A673 (cell line): ENCODE measurements around the gene FAM181B. TPM values are rescaled to one million over a fixed set of nuclear protein-coding genes. Genes with fewer than 3 reads are reported as not detected.

Source experiments
- BruUV-seq: library from RNA; stranded (reverse); fragments of 400-500 nt; replicated peaks from 2 replicates; lab custom pipeline; 2021; lab: Mats Ljungman, UMichigan
- CTCF ChIA-PET: fragments of 300-600 bp; sonication (Branson Sonifier 250); formaldehyde crosslinking; loops from one replicate; lab custom pipeline; 2022; ENCODE audit warnings: antibody characterized with exemption; lab: Charles Lee
- POLR2A ChIA-PET: fragments of 300-600 bp; sonication (Branson Sonifier 250); formaldehyde crosslinking; loops from one replicate; lab custom pipeline; 2022; ENCODE audit warnings: antibody characterized with exemption; ENCODE audit not compliant: low non-redundant PET; lab: Charles Lee
- DNase-seq: peaks from one replicate; pipeline ENCODE4 v3.0.0-alpha.2; 2015; ENCODE audit warnings: low spot score
- H3K27ac ChIP-seq: fragments of 200-600 bp; sonication (generic); 2 replicates; pipeline ENCODE4 v1.5.1; 2016; ENCODE audit warnings: mixed run types, low read depth, mild to moderate bottlenecking, mixed read lengths, antibody characterized with exemption, low read length; ENCODE audit not compliant: poor library complexity, severe bottlenecking
- H3K27me3 ChIP-seq: fragments of 200-600 bp; sonication (generic); replicated peaks from 2 replicates; pipeline ENCODE4 v1.6.1; 2017; ENCODE audit warnings: mixed run types, low read depth, mild to moderate bottlenecking, mixed read lengths, antibody characterized with exemption, low read length; ENCODE audit not compliant: insufficient read depth, poor library complexity
- H3K36me3 ChIP-seq: fragments of 200-600 bp; sonication (generic); 2 replicates; pipeline ENCODE4 v1.6.1; 2016; ENCODE audit warnings: mixed run types, mild to moderate bottlenecking, mixed read lengths, antibody characterized with exemption, low read length; ENCODE audit not compliant: insufficient read depth, poor library complexity, severe bottlenecking
- H3K4me1 ChIP-seq: fragments of 200-600 bp; sonication (generic); 2 replicates; pipeline ENCODE4 v1.6.1; 2017; ENCODE audit warnings: mixed run types, mild to moderate bottlenecking, mixed read lengths, antibody characterized with exemption, low read length; ENCODE audit not compliant: insufficient read depth, poor library complexity, severe bottlenecking
- H3K4me3 ChIP-seq: fragments of 200-600 bp; sonication (generic); 2 replicates; pipeline ENCODE4 v1.5.1; 2016; ENCODE audit warnings: low read depth, mixed run types, mild to moderate bottlenecking, mixed read lengths, low read length; ENCODE audit not compliant: poor library complexity, severe bottlenecking
- H3K9me3 ChIP-seq: fragments of 200-600 bp; sonication (generic); 2 replicates; pipeline ENCODE4 v1.6.1; 2016; ENCODE audit warnings: mixed run types, low read depth, mild to moderate bottlenecking, mixed read lengths, antibody characterized with exemption, low read length; ENCODE audit not compliant: poor library complexity, severe bottlenecking
- CTCF ChIP-seq: fragments of 300-800, 200-600 bp; sonication (generic); conservative IDR thresholded peaks from 2 replicates; pipeline ENCODE4 v1.5.1; 2017; ENCODE audit warnings: low read depth, mild to moderate bottlenecking, antibody characterized with exemption, low read length, moderate library complexity, mixed read lengths
- EZH2 ChIP-seq: fragments of 200-600 bp; sonication (generic); IDR thresholded peaks from 2 replicates; pipeline ENCODE4 v1.6.1; 2017; ENCODE audit warnings: borderline replicate concordance, low read depth, mild to moderate bottlenecking, mixed read lengths, antibody characterized with exemption, low read length; ENCODE audit not compliant: poor library complexity, severe bottlenecking
- intact Hi-C: fragments of 100-400 bp; cut with micrococcal nuclease; formaldehyde crosslinking; loops from one replicate; pipeline ENCODE4 v1.10.0; 2022; ENCODE audit not compliant: unreplicated experiment
- total RNA-seq: library from RNA; stranded (reverse); gene quantifications from 2 replicates; pipeline ENCODE4 v1.2.3, GENCODE V29; 2021

Gene FAM181B
- total RNA-seq, 1 experiment from 2014 or later: not detected

- Histone ChIP-seq H3K36me3 (no peaks in the 10 kb centered on the region), H3K4me3 (no peak overlapping the region), H3K27me3 (peaks cover 26% of the 10 kb centered on the region), H3K9me3 (no peaks in the 10 kb centered on the region), H3K27ac (no peak overlapping the region), H3K4me1 (no peaks in the 10 kb centered on the region)
- no peak for DNase-seq
- ChIA-PET CTCF (no interaction called here), POLR2A (no interaction called here)
- intact Hi-C loops: no loop called here
- BruUV-seq: no TSS peak
- TF ChIP-seq EZH2: no peak
Measured at GRCh38 chr11:82756765-82757639, 23.3 kb upstream of the FAM181B start.

- no peaks in the 10 kb centered on the region for H3K36me3 ChIP-seq
- intact Hi-C loops: no loop called here
- BruUV-seq: no TSS peak
- H3K9me3 ChIP-seq: no peaks in the 10 kb centered on the region
- POLR2A ChIA-PET: no interaction called here
- no peak for DNase-seq
- peaks cover 26% of the 10 kb centered on the region for H3K27me3 ChIP-seq
- no peak for TF ChIP-seq CTCF
- TF ChIP-seq EZH2: no peak
- H3K4me3 ChIP-seq: no peak overlapping the region
- CTCF ChIA-PET: no interaction called here
- peaks cover 4% of the 10 kb centered on the region for H3K4me1 ChIP-seq
- H3K27ac ChIP-seq: no peak overlapping the region
Measured at GRCh38 chr11:82754410-82754809, 20.7 kb upstream of the FAM181B start.

- Histone ChIP-seq H3K4me1 (peaks cover 4% of the 10 kb centered on the region), H3K27me3 (peaks cover 22% of the 10 kb centered on the region), H3K4me3 (no peak overlapping the region), H3K27ac (no peak overlapping the region), H3K9me3 (no peaks in the 10 kb centered on the region), H3K36me3 (no peaks in the 10 kb centered on the region)
- no TSS peak for BruUV-seq
- TF ChIP-seq CTCF: no peak
- no peak for TF ChIP-seq EZH2
- no peak for DNase-seq
- CTCF ChIA-PET: no interaction called here
- intact Hi-C loops: no loop called here
- POLR2A ChIA-PET: no interaction called here
Measured at GRCh38 chr11:82753921-82754320, 20.3 kb upstream of the FAM181B start.

GRCh38 chr11:82752801-82753200 is 19.1 kb upstream of the FAM181B start:
- no TSS peak for BruUV-seq
- Histone ChIP-seq H3K36me3 (no peaks in the 10 kb centered on the region), H3K4me1 (peaks cover 4% of the 10 kb centered on the region), H3K27ac (no peak overlapping the region), H3K4me3 (no peak overlapping the region), H3K9me3 (no peaks in the 10 kb centered on the region), H3K27me3 (peaks cover 20% of the 10 kb centered on the region)
- TF ChIP-seq EZH2 (no peak), CTCF (no peak)
- CTCF ChIA-PET: no interaction called here
- intact Hi-C loops: no loop called here
- POLR2A ChIA-PET: no interaction called here
- no peak for DNase-seq
